Activated T-cell treated with anti-CD3 and anti-CD28 coated beads, Interleukin-2, amount 50 U/mL, for 24 hours (primary cell): ENCODE data around the gene ONECUT3.

ENCODE experiments used
- DNase-seq: peaks from one replicate; pipeline ENCODE4 v3.0.0-alpha.2; 2020
- H3K27ac Mint-ChIP-seq: 2 replicates; pipeline ENCODE4 v1.8.0; 2020; ENCODE audit warnings: mild to moderate bottlenecking, mixed read lengths
- H3K27me3 Mint-ChIP-seq: 2 replicates; pipeline ENCODE4 v1.8.0; 2020; ENCODE audit warnings: mixed read lengths
- H3K36me3 Mint-ChIP-seq: 2 replicates; pipeline ENCODE4 v1.8.0; 2020; ENCODE audit warnings: low read depth, mixed read lengths
- H3K4me1 Mint-ChIP-seq: 2 replicates; pipeline ENCODE4 v1.8.0; 2020; ENCODE audit warnings: low read depth, mixed read lengths
- H3K4me3 Mint-ChIP-seq: 2 replicates; pipeline ENCODE4 v1.8.0; 2020; ENCODE audit warnings: mild to moderate bottlenecking, moderate library complexity, mixed read lengths
- H3K9me3 Mint-ChIP-seq: 2 replicates; pipeline ENCODE4 v1.8.0; 2020; ENCODE audit warnings: mixed read lengths

Gene ONECUT3

DNA sequence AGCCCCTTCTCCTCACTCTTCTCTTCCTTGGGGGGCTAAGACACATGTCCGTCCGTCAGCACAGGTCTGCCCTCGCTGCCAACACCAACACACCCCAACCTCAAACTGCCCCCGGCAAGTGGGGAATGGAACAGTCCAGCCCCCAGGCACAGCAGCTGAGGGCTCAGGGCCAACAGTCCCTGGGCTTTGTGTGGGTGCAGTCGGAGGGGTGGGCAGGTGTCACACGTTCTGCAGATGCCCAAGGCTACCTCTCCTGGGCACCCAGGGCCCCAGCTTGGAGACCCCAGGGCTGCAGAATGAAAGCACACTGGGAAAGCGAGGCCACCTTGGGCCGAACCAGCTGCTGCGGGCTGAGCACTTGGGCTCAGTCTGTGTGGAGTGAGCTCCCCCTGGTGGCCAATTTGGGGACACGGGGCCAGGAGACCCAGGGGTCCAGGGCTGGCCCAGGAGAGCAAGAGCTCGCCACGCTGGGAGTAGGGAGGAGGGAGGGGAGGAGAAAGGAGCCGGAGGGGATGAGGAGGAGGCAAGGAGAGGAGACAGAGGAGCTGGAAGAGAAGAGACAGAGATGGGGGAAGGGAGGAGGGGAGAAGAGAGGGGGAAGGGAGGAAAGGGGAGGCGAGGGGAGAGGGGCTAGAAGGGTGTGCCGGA, 72.7 kb downstream of the ONECUT3 start:
- H3K27me3 Mint-ChIP-seq, result no peaks in the 10 kb centered on the region
- H3K4me3 Mint-ChIP-seq, result no peak overlapping the region
- peak; percentile 83 for DNase-seq
- peaks cover 59% of the 10 kb centered on the region for H3K36me3 Mint-ChIP-seq
- peaks cover 4% of the 10 kb centered on the region for H3K4me1 Mint-ChIP-seq
- H3K27ac Mint-ChIP-seq, result peak overlapping the region; percentile 27
- H3K9me3 Mint-ChIP-seq, result no peaks in the 10 kb centered on the region

DNA sequence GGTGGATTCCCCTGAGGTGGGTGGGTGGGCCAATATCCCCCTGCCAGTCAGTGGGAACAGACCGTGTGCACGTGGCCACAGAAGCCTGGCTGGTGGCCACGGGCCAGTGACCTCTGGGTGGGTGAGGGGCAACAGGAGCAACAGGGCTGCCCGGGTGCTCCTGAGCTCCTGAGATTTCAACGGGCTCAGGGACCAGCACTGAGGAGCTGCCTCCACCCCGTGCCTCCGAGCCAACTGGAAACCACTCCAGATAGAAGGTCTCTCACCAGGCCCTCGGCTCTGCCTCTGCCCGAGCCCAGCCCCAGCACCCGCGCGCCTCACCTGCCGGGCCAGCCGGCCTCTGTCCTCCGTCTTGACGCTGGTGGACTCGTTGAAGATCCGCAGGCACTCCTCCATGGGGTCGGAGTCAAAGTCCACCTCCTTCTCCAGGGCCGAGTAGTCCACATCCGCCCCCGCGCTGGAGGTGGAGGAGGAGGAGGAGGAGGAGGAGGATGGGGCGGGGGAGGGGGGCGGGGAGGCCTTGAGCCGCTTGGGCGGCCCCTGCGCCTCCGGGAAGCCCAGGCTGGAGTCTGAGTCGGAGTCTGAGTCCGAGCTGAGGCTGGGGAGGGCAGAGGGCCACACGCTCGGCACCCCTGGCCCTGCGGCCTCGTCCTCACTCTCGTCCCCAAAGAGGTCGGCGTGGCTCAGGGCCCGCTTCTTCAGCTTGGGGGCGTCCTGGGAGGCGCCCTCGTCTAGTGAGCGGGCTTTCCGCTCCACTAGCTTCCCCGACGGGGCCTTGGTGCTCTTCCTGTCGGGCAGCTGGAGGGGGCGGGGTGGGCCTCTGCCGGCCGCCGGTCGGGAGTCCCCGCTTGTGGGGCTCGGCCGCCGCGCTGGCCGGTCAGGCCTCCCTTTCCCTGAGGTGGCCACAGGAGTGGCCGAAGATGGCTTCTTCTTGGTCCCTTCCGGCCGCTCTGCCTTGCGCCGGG, 73.5 kb downstream of the ONECUT3 start:
- Mint-ChIP-seq H3K4me3 (no peak overlapping the region), H3K4me1 (peaks cover 4% of the 10 kb centered on the region), H3K27me3 (no peaks in the 10 kb centered on the region), H3K9me3 (no peaks in the 10 kb centered on the region), H3K36me3 (peaks cover 55% of the 10 kb centered on the region), H3K27ac (no peak overlapping the region)
- DNase-seq, result no peak

DNA sequence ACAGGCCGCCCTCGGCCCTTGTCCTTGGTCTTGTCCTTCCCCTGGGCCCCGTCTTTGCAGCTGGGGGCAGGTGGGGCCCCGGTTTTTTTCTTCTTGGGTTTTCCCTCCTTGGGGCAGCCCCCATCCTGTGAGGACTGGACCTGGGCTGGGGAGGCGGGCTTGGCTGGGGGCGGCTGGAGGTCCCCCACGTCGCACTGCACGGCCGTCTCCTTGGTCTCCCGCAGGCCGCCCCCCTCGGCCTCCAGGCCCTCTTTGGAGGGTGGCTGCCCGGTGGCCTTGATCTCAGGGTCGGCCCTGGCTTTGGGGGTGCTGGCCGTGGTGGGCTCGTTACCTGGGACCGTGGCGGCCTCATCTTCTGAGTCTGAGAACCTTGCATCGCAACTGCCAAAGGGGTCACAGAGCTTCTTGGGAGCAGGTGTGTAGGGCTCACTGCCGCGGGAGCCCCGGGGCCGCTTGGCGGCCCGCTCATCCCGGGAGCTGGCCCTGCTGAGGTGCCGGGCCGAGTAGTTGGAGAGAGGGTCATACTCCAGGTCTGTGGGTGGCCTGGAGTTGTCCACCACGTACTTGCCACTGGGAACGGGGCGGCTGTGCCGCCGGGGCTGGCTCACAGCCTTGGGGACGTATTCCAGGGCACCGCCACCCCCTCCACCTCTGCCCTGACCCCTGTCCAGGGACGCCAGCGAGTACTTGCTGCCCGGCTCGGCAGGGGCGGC, 74.4 kb downstream of the ONECUT3 start:
- H3K27me3 Mint-ChIP-seq, result no peaks in the 10 kb centered on the region
- H3K36me3 Mint-ChIP-seq, result peaks cover 50% of the 10 kb centered on the region
- H3K9me3 Mint-ChIP-seq, result no peaks in the 10 kb centered on the region
- DNase-seq, result no peak
- no peak overlapping the region for H3K4me3 Mint-ChIP-seq
- H3K4me1 Mint-ChIP-seq, result peaks cover 4% of the 10 kb centered on the region
- no peak overlapping the region for H3K27ac Mint-ChIP-seq

DNA sequence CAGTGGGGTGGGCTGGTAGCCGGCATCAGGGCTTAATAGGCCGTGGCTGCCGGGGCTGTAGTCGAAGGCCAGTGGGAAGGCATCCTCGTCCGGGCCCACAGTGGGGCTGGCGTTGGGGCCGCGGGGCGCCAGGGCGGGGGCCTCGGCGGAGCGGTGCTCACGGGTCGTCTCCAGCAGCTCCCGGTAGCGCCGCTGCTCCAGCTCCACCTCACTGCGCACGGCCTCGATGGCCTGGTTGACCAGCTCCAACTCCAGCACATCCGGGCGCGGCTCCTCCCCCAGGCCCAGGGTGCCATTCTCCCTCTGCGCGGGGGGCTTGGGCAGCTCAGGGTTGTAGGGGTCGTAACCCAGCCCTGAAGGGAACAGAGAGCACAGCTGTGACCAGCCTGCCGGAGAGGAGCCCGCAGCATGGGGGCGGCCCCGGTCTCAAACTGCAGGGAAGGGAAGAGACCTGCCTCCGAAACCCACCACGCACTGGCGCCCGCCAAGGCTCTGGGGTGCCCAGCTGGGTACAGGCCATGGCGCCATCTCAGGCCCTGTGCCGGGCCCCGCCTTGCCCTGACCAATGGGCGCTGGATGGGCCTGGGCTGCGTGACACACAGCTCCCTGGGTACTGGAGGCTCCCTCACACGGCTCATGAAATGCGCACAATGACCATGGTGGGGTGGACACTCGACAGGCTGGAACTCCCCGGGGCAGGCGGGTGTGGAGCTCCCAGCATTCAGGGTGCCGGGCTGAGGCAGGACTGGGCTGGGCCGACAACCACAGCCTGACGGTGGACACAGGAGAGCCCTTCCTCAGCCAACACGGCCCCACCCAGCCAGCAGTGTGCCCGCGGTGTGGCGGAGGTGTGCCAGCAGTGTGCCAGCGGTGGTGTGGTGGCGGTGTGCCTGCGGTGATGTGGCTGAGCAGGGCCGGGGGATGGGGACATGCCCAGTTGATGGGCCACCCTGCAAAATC, 75.3 kb downstream of the ONECUT3 start:
- Mint-ChIP-seq H3K9me3 (no peaks in the 10 kb centered on the region), H3K36me3 (peaks cover 47% of the 10 kb centered on the region), H3K4me1 (peaks cover 4% of the 10 kb centered on the region), H3K27ac (no peak overlapping the region), H3K4me3 (no peak overlapping the region), H3K27me3 (no peaks in the 10 kb centered on the region)
- no peak for DNase-seq

DNA sequence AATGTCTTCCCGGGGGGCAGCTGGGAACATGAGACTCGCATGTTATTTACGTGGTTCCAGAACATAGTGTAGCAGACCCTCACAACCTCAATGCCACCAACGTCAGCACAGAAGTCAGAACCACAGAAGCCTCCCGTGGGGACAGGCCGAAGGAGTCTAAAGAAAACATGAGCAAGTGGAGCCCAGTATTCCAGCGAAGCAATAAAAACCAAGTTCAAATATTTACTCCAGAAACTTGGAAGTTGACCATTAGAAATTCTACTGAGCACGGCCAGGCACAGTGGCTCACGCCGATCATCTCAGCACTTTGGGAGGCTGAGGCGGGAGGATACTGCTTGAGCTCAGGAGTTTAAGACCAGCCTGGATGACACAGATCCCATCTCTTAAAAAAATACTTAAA, 76.7 kb downstream of the ONECUT3 start:
- Mint-ChIP-seq H3K27me3 (no peaks in the 10 kb centered on the region), H3K4me1 (peaks cover 4% of the 10 kb centered on the region), H3K27ac (peak overlapping the region; percentile 51), H3K36me3 (peaks cover 41% of the 10 kb centered on the region), H3K9me3 (no peaks in the 10 kb centered on the region), H3K4me3 (no peak overlapping the region)
- no peak for DNase-seq

DNA sequence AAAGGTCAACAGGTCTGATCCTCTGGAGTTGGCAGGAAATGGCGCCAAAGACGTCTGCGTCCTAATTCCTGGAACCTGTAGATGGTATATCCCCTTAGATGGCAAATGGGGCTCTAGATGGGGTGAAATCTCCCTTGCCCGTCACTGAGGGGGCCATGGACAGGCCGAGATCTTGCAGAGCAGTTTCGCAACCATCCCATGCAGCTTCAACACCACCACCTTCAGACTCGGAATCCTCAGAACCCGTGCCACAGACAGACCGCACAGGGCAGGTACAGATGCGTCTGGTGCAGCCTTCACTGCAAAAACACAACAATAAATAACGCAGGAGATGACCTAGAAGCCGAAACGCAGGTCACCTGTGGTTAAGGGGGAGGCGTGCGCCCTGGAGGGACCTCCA, 77.3 kb downstream of the ONECUT3 start:
- DNase-seq, result no peak
- H3K4me3 Mint-ChIP-seq, result no peak overlapping the region
- peaks cover 4% of the 10 kb centered on the region for H3K4me1 Mint-ChIP-seq
- H3K27me3 Mint-ChIP-seq, result no peaks in the 10 kb centered on the region
- peaks cover 41% of the 10 kb centered on the region for H3K36me3 Mint-ChIP-seq
- H3K9me3 Mint-ChIP-seq, result no peaks in the 10 kb centered on the region
- no peak overlapping the region for H3K27ac Mint-ChIP-seq
